ENCODE results near the gene CORO6. TPM values are rescaled to one million over a fixed set of nuclear protein-coding genes. Genes with fewer than 3 reads are reported as not detected.

Gene CORO6
- total and polyA plus RNA-seq, 4 donors = 0.23 to 3.0 (median 0.59) TPM

DNA sequence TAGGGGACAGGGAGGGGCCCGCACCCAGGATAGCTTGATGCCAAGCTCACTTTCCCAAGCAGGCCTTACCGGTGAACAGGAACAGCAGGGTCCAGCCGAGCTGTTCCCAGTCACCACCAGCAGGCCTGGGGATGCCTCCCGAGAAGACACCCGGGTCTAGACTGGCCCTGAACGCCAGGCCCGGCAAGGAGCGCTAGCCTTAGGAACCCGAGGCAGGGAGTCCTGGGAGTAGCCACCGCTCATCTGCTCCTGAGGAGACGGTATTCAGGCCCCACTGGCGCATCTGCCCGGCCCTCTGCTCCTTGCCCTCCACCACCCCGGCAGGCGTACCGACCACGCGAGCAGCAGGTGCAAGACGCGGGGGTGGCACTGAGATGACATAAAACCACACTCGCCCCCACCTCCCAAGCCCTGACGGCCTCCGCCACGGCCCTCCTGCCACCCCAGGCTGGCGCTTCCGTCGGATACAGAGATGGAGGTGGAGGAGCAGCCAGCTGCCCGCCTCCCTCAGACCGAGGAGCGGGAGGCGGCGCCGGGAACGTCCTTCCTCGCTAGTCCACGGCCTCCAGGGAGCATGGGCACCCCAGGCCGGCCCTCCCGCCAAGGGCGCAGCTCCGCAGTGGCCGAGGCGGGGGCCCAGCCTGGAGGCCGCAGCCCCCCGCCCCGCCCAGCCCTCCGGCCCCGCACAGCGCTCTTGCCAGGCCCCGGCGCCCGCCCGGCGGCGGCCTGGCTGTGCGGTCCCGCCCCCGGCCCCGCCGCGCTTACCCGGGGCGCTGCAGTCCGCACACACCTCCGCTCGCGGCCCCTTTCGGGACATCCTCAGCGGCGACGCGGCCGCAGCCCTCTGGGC lies 33.9 kb downstream of the CORO6 start:
- H3K4me1 ChIP-seq (ENCODE audit: control insufficient read depth in 4 of 4, insufficient read depth in 4 of 4, low read length in 3 of 4) = peaks cover 4 to 57% (median 43%) of the 10 kb centered on the region in 4 donors
- H3K9ac ChIP-seq (ENCODE audit: low read depth in 1 of 2, low read length in 2 of 2) = peak overlapping the region in 1 of 2 donors; percentile 75
- H3K4me3 ChIP-seq (ENCODE audit: low read depth in 1 of 3, low read length in 3 of 3) = peak overlapping the region; percentile 52 to 86 (median 79)
- H3K9me3 ChIP-seq (ENCODE audit: control insufficient read depth in 4 of 4, low read length in 3 of 4) = no peaks in the 10 kb centered on the region
- 1% methylated on average over 72 of the region's 72 CpGs for WGBS
- H3K36me3 ChIP-seq (ENCODE audit: control insufficient read depth in 4 of 4, insufficient read depth in 3 of 4, low read depth in 1 of 4, low read length in 3 of 4) = no peaks in the 10 kb centered on the region
- peak overlapping the region; percentile 64 to 72 for H3K27ac ChIP-seq (ENCODE audit: low read depth in 1 of 2, low read length in 2 of 2)
- H3K27me3 ChIP-seq (ENCODE audit: control insufficient read depth in 4 of 4, insufficient read depth in 4 of 4, low read length in 3 of 4) = no peaks in the 10 kb centered on the region
- TF ChIP-seq RAD21 (IDR thresholded peaks at IDR 0.05) (no peak), EGR1 (IDR thresholded peaks at IDR 0.05; ENCODE audit: low read depth in 2 of 2) (peak in 1 of 2 donors; percentile 17)
- no peak for DNase-seq (ENCODE audit: low spot score)

DNA sequence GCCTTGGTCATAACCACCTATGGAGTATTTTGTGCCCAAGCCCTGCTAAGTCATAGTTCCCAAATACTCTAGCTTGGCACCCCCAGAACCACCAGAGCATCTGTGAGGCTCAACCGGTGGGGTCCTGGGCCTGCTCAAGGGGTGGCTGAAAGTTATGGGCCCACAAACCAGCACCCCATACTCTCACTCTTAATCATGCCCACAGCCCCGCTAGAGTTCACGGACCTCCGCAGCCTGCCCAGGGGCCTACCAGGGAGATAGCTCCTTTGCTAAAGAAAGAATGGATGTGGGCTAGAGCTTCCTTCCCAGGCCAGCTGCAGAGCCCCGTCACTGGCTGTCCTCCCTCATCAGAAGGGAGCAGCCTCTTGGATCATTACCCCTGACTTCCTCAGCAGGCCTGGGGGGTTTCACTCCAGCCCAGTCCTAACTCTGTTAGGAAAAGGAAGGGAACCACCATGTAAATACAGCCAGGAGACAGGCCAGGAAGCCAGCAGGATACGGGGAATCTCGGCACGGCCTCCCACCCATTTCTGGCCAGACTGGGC lies 34.6 kb downstream of the CORO6 start:
- H3K4me1 ChIP-seq (ENCODE audit: control insufficient read depth in 4 of 4, insufficient read depth in 4 of 4, low read length in 3 of 4) = peaks cover 4 to 53% (median 41%) of the 10 kb centered on the region in 4 donors
- H3K9ac ChIP-seq (ENCODE audit: low read depth in 1 of 2, low read length in 2 of 2) = peak overlapping the region in 1 of 2 donors; percentile 75
- no peaks in the 10 kb centered on the region for H3K36me3 ChIP-seq (ENCODE audit: control insufficient read depth in 4 of 4, insufficient read depth in 3 of 4, low read depth in 1 of 4, low read length in 3 of 4)
- no peak for TF ChIP-seq FOXA1 (IDR thresholded peaks at IDR 0.05)
- TF ChIP-seq RAD21 (IDR thresholded peaks at IDR 0.05) = no peak
- DNase-seq (ENCODE audit: low spot score) = no peak
- H3K27me3 ChIP-seq (ENCODE audit: control insufficient read depth in 4 of 4, insufficient read depth in 4 of 4, low read length in 3 of 4) = no peaks in the 10 kb centered on the region
- WGBS = 45% methylated on average over 8 of the region's 8 CpGs
- H3K9me3 ChIP-seq (ENCODE audit: control insufficient read depth in 4 of 4, low read length in 3 of 4) = no peaks in the 10 kb centered on the region
- H3K4me3 ChIP-seq (ENCODE audit: low read depth in 1 of 3, low read length in 3 of 3) = peak overlapping the region in 2 of 3 donors; percentile 52 to 86
- H3K27ac ChIP-seq (ENCODE audit: low read depth in 1 of 2, low read length in 2 of 2) = peak overlapping the region; percentile 64 to 72

DNA sequence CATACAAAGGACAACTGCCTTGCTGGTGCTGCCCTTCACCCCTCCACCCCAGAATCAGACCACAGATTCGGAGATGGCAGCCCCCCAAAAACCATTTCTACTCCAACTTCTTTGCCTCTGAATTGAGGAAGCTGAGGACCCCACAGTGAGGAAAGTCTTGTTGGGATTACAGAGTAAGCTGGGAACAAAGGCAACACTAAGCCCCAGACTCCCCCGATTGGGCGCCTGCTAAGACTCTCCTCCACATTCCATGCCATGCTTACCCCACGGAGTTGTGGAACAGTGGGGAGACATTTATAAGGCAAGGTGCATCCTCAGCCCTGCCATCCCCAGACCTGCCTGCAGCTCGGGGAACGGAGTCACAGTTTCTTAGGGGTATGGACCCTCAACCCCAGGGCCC lies 35.1 kb downstream of the CORO6 start:
- Histone ChIP-seq H3K27me3 (ENCODE audit: control insufficient read depth in 4 of 4, insufficient read depth in 4 of 4, low read length in 3 of 4) (no peaks in the 10 kb centered on the region), H3K9ac (ENCODE audit: low read depth in 1 of 2, low read length in 2 of 2) (no peak overlapping the region), H3K27ac (ENCODE audit: low read depth in 1 of 2, low read length in 2 of 2) (no peak overlapping the region), H3K36me3 (ENCODE audit: control insufficient read depth in 4 of 4, insufficient read depth in 3 of 4, low read depth in 1 of 4, low read length in 3 of 4) (no peaks in the 10 kb centered on the region), H3K4me1 (ENCODE audit: control insufficient read depth in 4 of 4, insufficient read depth in 4 of 4, low read length in 3 of 4) (peaks cover 4 to 48% (median 38%) of the 10 kb centered on the region in 4 donors), H3K9me3 (ENCODE audit: control insufficient read depth in 4 of 4, low read length in 3 of 4) (no peaks in the 10 kb centered on the region), H3K4me3 (ENCODE audit: low read depth in 1 of 3, low read length in 3 of 3) (no peak overlapping the region)
- TF ChIP-seq NR2F2 (IDR thresholded peaks at IDR 0.05) (no peak), RAD21 (IDR thresholded peaks at IDR 0.05) (no peak), RXRA (IDR thresholded peaks at IDR 0.05) (no peak), JUND (IDR thresholded peaks at IDR 0.05) (no peak), TAF1 (conservative IDR thresholded peaks at IDR 0.05) (no peak), SP1 (IDR thresholded peaks at IDR 0.05) (no peak), EGR1 (IDR thresholded peaks at IDR 0.05; ENCODE audit: low read depth in 2 of 2) (no peak), GABPA (IDR thresholded peaks at IDR 0.05 in 1 of 2, conservative IDR thresholded peaks at IDR 0.05 in 1 of 2) (no peak), YY1 (IDR thresholded peaks at IDR 0.05) (no peak), HNF4A (conservative IDR thresholded peaks at IDR 0.05) (no peak), FOXA1 (IDR thresholded peaks at IDR 0.05) (no peak)
- TF ChIP-seq, protein P1, sequence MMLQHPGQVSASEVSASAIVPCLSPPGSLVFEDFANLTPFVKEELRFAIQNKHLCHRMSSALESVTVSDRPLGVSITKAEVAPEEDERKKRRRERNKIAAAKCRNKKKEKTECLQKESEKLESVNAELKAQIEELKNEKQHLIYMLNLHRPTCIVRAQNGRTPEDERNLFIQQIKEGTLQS (IDR thresholded peaks at IDR 0.05) = no peak
- TF ChIP-seq, protein P2, sequence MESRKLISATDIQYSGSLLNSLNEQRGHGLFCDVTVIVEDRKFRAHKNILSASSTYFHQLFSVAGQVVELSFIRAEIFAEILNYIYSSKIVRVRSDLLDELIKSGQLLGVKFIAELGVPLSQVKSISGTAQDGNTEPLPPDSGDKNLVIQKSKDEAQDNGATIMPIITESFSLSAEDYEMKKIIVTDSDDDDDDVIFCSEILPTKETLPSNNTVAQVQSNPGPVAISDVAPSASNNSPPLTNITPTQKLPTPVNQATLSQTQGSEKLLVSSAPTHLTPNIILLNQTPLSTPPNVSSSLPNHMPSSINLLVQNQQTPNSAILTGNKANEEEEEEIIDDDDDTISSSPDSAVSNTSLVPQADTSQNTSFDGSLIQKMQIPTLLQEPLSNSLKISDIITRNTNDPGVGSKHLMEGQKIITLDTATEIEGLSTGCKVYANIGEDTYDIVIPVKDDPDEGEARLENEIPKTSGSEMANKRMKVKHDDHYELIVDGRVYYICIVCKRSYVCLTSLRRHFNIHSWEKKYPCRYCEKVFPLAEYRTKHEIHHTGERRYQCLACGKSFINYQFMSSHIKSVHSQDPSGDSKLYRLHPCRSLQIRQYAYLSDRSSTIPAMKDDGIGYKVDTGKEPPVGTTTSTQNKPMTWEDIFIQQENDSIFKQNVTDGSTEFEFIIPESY (IDR thresholded peaks at IDR 0.05) = no peak
- TF ChIP-seq, protein P3, sequence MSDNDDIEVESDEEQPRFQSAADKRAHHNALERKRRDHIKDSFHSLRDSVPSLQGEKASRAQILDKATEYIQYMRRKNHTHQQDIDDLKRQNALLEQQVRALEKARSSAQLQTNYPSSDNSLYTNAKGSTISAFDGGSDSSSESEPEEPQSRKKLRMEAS (IDR thresholded peaks at IDR 0.05) = no peak
- 94% methylated on average over 6 of the region's 6 CpGs for WGBS
- DNase-seq (ENCODE audit: low spot score) = no peak
